Keratinocyte (primary cell): ENCODE results near the gene PLEK. TPM values are rescaled to one million over a fixed set of nuclear protein-coding genes. Genes with fewer than 3 reads are reported as not detected.

ENCODE experiments used
- DNase-seq: peaks from one replicate; pipeline ENCODE4 v3.0.0-alpha.2; 2011; ENCODE audit warnings: low read depth, missing footprints, low spot score
- FAIRE-seq: peaks from 2 replicates; lab custom pipeline; 2011; peaks lifted over from hg19 to GRCh38; lab: Jason Lieb, UNC
- H2AFZ ChIP-seq: 2 replicates; pipeline ENCODE4 v1.6.0; 2012; ENCODE audit warnings: low read length, control low read depth, inconsistent platforms; ENCODE audit not compliant: control insufficient read depth
- H3K27ac ChIP-seq: 2 replicates; pipeline ENCODE4 v1.5.1; 2011; ENCODE audit warnings: low read length; ENCODE audit not compliant: control insufficient read depth, insufficient read depth
- H3K27me3 ChIP-seq: 3 replicates; pipeline ENCODE4 v1.6.0; 2011; ENCODE audit warnings: low read length; ENCODE audit not compliant: control insufficient read depth, insufficient read depth; ENCODE audit errors: extremely low read depth
- H3K36me3 ChIP-seq, 2 experiments: 2 replicates in 1 of 2; 3 replicates in 1 of 2; pipeline ENCODE4 v1.5.1; 2011; ENCODE audit warnings: low read length in 2 of 2, mild to moderate bottlenecking in 1 of 2; ENCODE audit not compliant: control insufficient read depth in 2 of 2, insufficient read depth in 2 of 2; ENCODE audit errors: extremely low read depth in 1 of 2
- H3K4me1 ChIP-seq: 3 replicates; pipeline ENCODE4 v1.5.1; 2011; ENCODE audit warnings: low read length; ENCODE audit not compliant: control insufficient read depth, insufficient read depth; ENCODE audit errors: extremely low read depth
- H3K4me2 ChIP-seq: 3 replicates; pipeline ENCODE4 v1.6.0; 2011; ENCODE audit warnings: low read depth, low read length; ENCODE audit not compliant: control insufficient read depth, insufficient read depth; ENCODE audit errors: extremely low read depth
- H3K4me3 ChIP-seq, 3 experiments: fragments of 200-600 bp in 1 of 3; sonication (generic) in 1 of 3; 2 replicates in 2 of 3; 3 replicates in 1 of 3; pipeline ENCODE4 v1.5.1; 2011 to 2016; ENCODE audit warnings: low read length in 3 of 3, mild to moderate bottlenecking in 3 of 3, control low read depth in 2 of 3, inconsistent platforms in 1 of 3, low read depth in 1 of 3, mixed read lengths in 1 of 3, mixed run types in 1 of 3, moderate library complexity in 1 of 3; ENCODE audit not compliant: control insufficient read depth in 2 of 3, insufficient read depth in 2 of 3; ENCODE audit errors: extremely low read depth in 1 of 3
- H3K79me2 ChIP-seq: 2 replicates; pipeline ENCODE4 v1.6.0; 2012; ENCODE audit warnings: low read length; ENCODE audit not compliant: control insufficient read depth, insufficient read depth
- H3K9ac ChIP-seq: 3 replicates; pipeline ENCODE4 v1.6.0; 2011; ENCODE audit warnings: low read length; ENCODE audit not compliant: control insufficient read depth, insufficient read depth; ENCODE audit errors: extremely low read depth
- H3K9me1 ChIP-seq: 3 replicates; pipeline ENCODE4 v1.6.0; 2011; ENCODE audit warnings: low read length; ENCODE audit not compliant: control insufficient read depth, insufficient read depth; ENCODE audit errors: extremely low read depth
- H3K9me3 ChIP-seq: 2 replicates; pipeline ENCODE4 v1.5.1; 2012; ENCODE audit warnings: low read depth, low read length; ENCODE audit not compliant: control insufficient read depth
- H4K20me1 ChIP-seq: 3 replicates; pipeline ENCODE4 v1.6.0; 2011; ENCODE audit warnings: low read length; ENCODE audit not compliant: control insufficient read depth, insufficient read depth; ENCODE audit errors: extremely low read depth
- CTCF ChIP-seq, 3 experiments: IDR thresholded peaks in 1 of 3; conservative IDR thresholded peaks in 1 of 3; optimal IDR thresholded peaks in 1 of 3; 2 replicates in 2 of 3; 3 replicates in 1 of 3; pipeline versions ENCODE3 to v1.5.1; 2011; ENCODE audit warnings: low read length in 3 of 3, mild to moderate bottlenecking in 3 of 3, moderate library complexity in 2 of 3, control low read depth in 1 of 3, inconsistent platforms in 1 of 3; ENCODE audit not compliant: insufficient read depth in 2 of 3; ENCODE audit errors: extremely low read depth in 1 of 3
- EZH2 ChIP-seq: IDR thresholded peaks from one replicate; pipeline ENCODE4 v1.6.1; 2012; ENCODE audit warnings: inconsistent platforms, mild to moderate bottlenecking, low read length, moderate library complexity
- dilution Hi-C: fragments of 300-500 bp; cut with MboI; formaldehyde crosslinking; loops from one replicate; pipeline ENCODE4 v1.7.0; 2020; ENCODE audit warnings: low sequenced_read_pairs; ENCODE audit not compliant: extremely low pct_ligation_motif_present
- polyA plus RNA-seq, 5 experiments: library from polyadenylated mRNA; depleted of rRNA in 3 of 5; stranded (reverse) in 3 of 5; stranded (forward) in 1 of 5; unstranded in 1 of 5; fragments of >200 nt; gene quantifications; 1 replicate in 1 of 5; 2 replicates in 3 of 5; 3 replicates in 1 of 5; pipeline versions ENCODE4 v1.2.1 to v1.2.3, GENCODE V29; 2011 to 2012; ENCODE audit warnings: missing spikeins in 2 of 5, low read depth in 1 of 5, low replicate concordance in 1 of 5

PLEK gene
- polyA plus RNA-seq, 1 donor (not counting 4 experiments of a cell fraction or from before 2014, with no cell fraction given): 0.04 TPM

- Histone ChIP-seq H3K4me2 (no peak overlapping the region), H3K36me3 (no peaks in the 10 kb centered on the region), H3K79me2 (no peaks in the 10 kb centered on the region), H3K4me3 (no peak overlapping the region), H3K4me1 (no peaks in the 10 kb centered on the region), H3K27ac (no peak overlapping the region), H3K9ac (no peak overlapping the region), H3K27me3 (no peaks in the 10 kb centered on the region), H3K9me3 (no peaks in the 10 kb centered on the region), H4K20me1 (no peaks in the 10 kb centered on the region), H3K9me1 (no peaks in the 10 kb centered on the region), H2AFZ (no peak overlapping the region)
- no peak for TF ChIP-seq EZH2
- TF ChIP-seq CTCF (optimal IDR thresholded peaks at IDR 0.05 in 1 of 3, IDR thresholded peaks at IDR 0.05 in 1 of 3, conservative IDR thresholded peaks at IDR 0.05 in 1 of 3; ENCODE audit: extremely low read depth in 1 of 3, insufficient read depth in 2 of 3, low read length in 3 of 3): no peak
- dilution Hi-C loops: no loop called here
- DNase-seq (no peak), FAIRE-seq (no peak)
Observed at GRCh38 chr2:68385907-68386287, 20.8 kb downstream of the PLEK start.

- Histone ChIP-seq H3K4me2 (no peak overlapping the region), H3K36me3 (no peaks in the 10 kb centered on the region), H3K27ac (no peak overlapping the region), H3K9ac (no peak overlapping the region), H3K4me1 (no peaks in the 10 kb centered on the region), H4K20me1 (no peaks in the 10 kb centered on the region), H3K4me3 (no peak overlapping the region), H3K9me1 (no peaks in the 10 kb centered on the region), H3K27me3 (no peaks in the 10 kb centered on the region), H3K79me2 (no peaks in the 10 kb centered on the region), H3K9me3 (no peaks in the 10 kb centered on the region), H2AFZ (no peak overlapping the region)
- DNase-seq: no peak
- dilution Hi-C loops: no loop called here
- TF ChIP-seq CTCF (optimal IDR thresholded peaks at IDR 0.05 in 1 of 3, IDR thresholded peaks at IDR 0.05 in 1 of 3, conservative IDR thresholded peaks at IDR 0.05 in 1 of 3; ENCODE audit: extremely low read depth in 1 of 3, insufficient read depth in 2 of 3, low read length in 3 of 3): no peak
- TF ChIP-seq EZH2: no peak
- FAIRE-seq: no peak
Observed at GRCh38 chr2:68386365-68386764, 21.3 kb downstream of the PLEK start.
